GM12878 (cell line): ENCODE data around the gene HNRNPA1. TPM values are rescaled to one million over a fixed set of nuclear protein-coding genes. Genes with fewer than 3 reads are reported as not detected.

Experiments
- ATAC-seq: fragments of 200-7000 bp; cut with Tn5 transposase; 3 replicates; pipeline ENCODE4 v1.9.1; 2020; ENCODE audit warnings: mild to moderate bottlenecking, moderate library complexity
- BruUV-seq: library from RNA; stranded (reverse); fragments of 400-500 nt; replicated peaks from 2 replicates; lab custom pipeline; 2021; lab: Mats Ljungman, UMichigan
- CTCF ChIA-PET: fragments of 300-600 bp; sonication (Branson Sonifier 250); formaldehyde crosslinking; extraction: SDS; loops from one replicate; lab custom pipeline; 2021; ENCODE audit warnings: inconsistent platforms; lab: Yijun Ruan, JAX
- POLR2A ChIA-PET: fragments of 350-600 bp; formaldehyde crosslinking; extraction: SDS; loops from one replicate; lab custom pipeline; 2021; ENCODE audit warnings: inconsistent platforms; lab: Charles Lee
- RAD21 ChIA-PET: fragments of 300-600 bp; sonication (Branson Sonifier 250); formaldehyde crosslinking; loops from one replicate; lab custom pipeline; 2023; ENCODE audit warnings: antibody characterized with exemption; ENCODE audit not compliant: unreplicated experiment; lab: Charles Lee
- SMC1A ChIA-PET: fragments of 300-600 bp; sonication (Branson Sonifier 250); formaldehyde crosslinking; loops from one replicate; lab custom pipeline; 2023; ENCODE audit not compliant: unreplicated experiment, uncharacterized antibody; lab: Charles Lee
- DNase-seq: peaks from one replicate; pipeline ENCODE4 v3.0.0-alpha.2; 2011; ENCODE audit warnings: low read depth, low spot score
- FAIRE-seq: peaks from 3 replicates; lab custom pipeline; 2011; peaks lifted over from hg19 to GRCh38; lab: Jason Lieb, UNC
- H2AFZ ChIP-seq: 2 replicates; pipeline ENCODE4 v1.6.0; 2011; ENCODE audit warnings: low read depth, low read length, control low read depth; ENCODE audit not compliant: control insufficient read depth
- H3K27ac ChIP-seq: 2 replicates; pipeline ENCODE4 v1.5.1; 2011; ENCODE audit warnings: control low read depth; ENCODE audit not compliant: control insufficient read depth, insufficient read depth
- H3K27me3 ChIP-seq, 2 experiments: replicated peaks in 1 of 2; 2 replicates each; pipeline versions ENCODE4 v1.6.0 to v1.6.1; 2011; ENCODE audit warnings: low read length in 1 of 2; ENCODE audit not compliant: control insufficient read depth in 2 of 2, insufficient read depth in 2 of 2
- H3K36me3 ChIP-seq, 2 experiments: 2 replicates each; pipeline ENCODE4 v1.5.1; 2011; ENCODE audit warnings: low read length in 1 of 2; ENCODE audit not compliant: control insufficient read depth in 2 of 2, insufficient read depth in 2 of 2
- H3K4me1 ChIP-seq: 2 replicates; pipeline ENCODE4 v1.6.1; 2011; ENCODE audit warnings: mild to moderate bottlenecking, low read length, moderate library complexity, mixed read lengths; ENCODE audit not compliant: control insufficient read depth, insufficient read depth
- H3K4me2 ChIP-seq: 2 replicates; pipeline ENCODE4 v1.6.0; 2011; ENCODE audit warnings: control low read depth; ENCODE audit not compliant: control insufficient read depth, insufficient read depth
- H3K4me3 ChIP-seq: fragments of 200-600 bp; sonication (generic); 2 replicates; pipeline ENCODE4 v1.5.1; 2016
- H3K79me2 ChIP-seq: 2 replicates; pipeline ENCODE4 v1.6.0; 2011; ENCODE audit warnings: low read length; ENCODE audit not compliant: control insufficient read depth, insufficient read depth
- H3K9ac ChIP-seq: 2 replicates; pipeline ENCODE4 v1.8.0; 2011; ENCODE audit warnings: low read length, control low read depth, mixed read lengths; ENCODE audit not compliant: control insufficient read depth, insufficient read depth
- H3K9me3 ChIP-seq: replicated peaks from 3 replicates; pipeline ENCODE4 v1.5.1; 2011; ENCODE audit warnings: mild to moderate bottlenecking, low read length; ENCODE audit not compliant: control insufficient read depth, insufficient read depth
- H4K20me1 ChIP-seq: 2 replicates; pipeline ENCODE4 v1.6.0; 2011; ENCODE audit not compliant: control insufficient read depth, insufficient read depth
- ATF2 ChIP-seq: IDR thresholded peaks from 2 replicates; pipeline ENCODE4 v1.6.1; 2012; ENCODE audit warnings: low read length, inconsistent platforms
- E2F8 ChIP-seq: fragments of 450-650 bp; IDR thresholded peaks from 2 replicates; pipeline ENCODE4 v1.6.1; 2018; ENCODE audit warnings: mild to moderate bottlenecking, low read depth, moderate library complexity; ENCODE audit not compliant: partially characterized antibody
- EED ChIP-seq: sonication (generic); IDR thresholded peaks from 2 replicates; pipeline ENCODE4 v1.6.1; 2016; ENCODE audit warnings: antibody characterized with exemption, low read depth
- IRF3 ChIP-seq: fragments of 450-650 bp; IDR thresholded peaks from 2 replicates; pipeline ENCODE4 v1.6.1; 2014; ENCODE audit warnings: mild to moderate bottlenecking
- NKRF ChIP-seq: fragments of 450-650 bp; conservative IDR thresholded peaks from 2 replicates; pipeline ENCODE4 v1.6.1; 2017; ENCODE audit warnings: mild to moderate bottlenecking, moderate library complexity
- STAT1 ChIP-seq: fragments of 450-650 bp; conservative IDR thresholded peaks from 2 replicates; pipeline ENCODE4 v1.6.1; 2014; ENCODE audit warnings: antibody characterized with exemption, mild to moderate bottlenecking
- SUZ12 ChIP-seq: fragments of 200-600 bp; sonication (generic); IDR thresholded peaks from one replicate; pipeline ENCODE4 v1.6.1; 2018; ENCODE audit warnings: antibody characterized with exemption, mild to moderate bottlenecking; ENCODE audit not compliant: unreplicated experiment
- WGBS: methylation state at CpG from one replicate; pipeline ENCODE4 v1.1.6; 2016; ENCODE audit warnings: low lambda C conversion rate; ENCODE audit not compliant: insufficient replicate concordance, insufficient coverage; ENCODE audit errors: missing lambda C conversion rate; 5-methylcytosine and 5-hydroxymethylcytosine counted together
- in situ Hi-C: fragments of 300-500 bp; cut with MboI; formaldehyde crosslinking; loops from 9 replicates; pipeline ENCODE4 v1.14.3; 2018; ENCODE audit warnings: mixed read lengths
- intact Hi-C: fragments of 100-400 bp; cut with micrococcal nuclease; formaldehyde crosslinking; loops from one replicate; pipeline ENCODE4 v1.14.2; 2022; ENCODE audit not compliant: unreplicated experiment
- polyA plus RNA-seq, 11 experiments: library from polyadenylated mRNA; depleted of rRNA in 4 of 11; unstranded in 6 of 11; stranded (reverse) in 5 of 11; fragments of >200 nt; fragmentation: Nextera tagmentation in 4 of 11; fragmentation: Illumina TruSeq in 1 of 11; extraction: Ambion mirVana in 4 of 11; extraction: Trizol in 1 of 11; gene quantifications; 1 replicate in 1 of 11; 2 replicates in 10 of 11; pipeline versions ENCODE4 v1.2.1 to v1.2.3, GENCODE V29; 2011 to 2016; ENCODE audit warnings: inconsistent platforms in 2 of 11, missing spikeins in 2 of 11, low read depth in 1 of 11
- total RNA-seq, 4 experiments: library from RNA; depleted of rRNA in 3 of 4; stranded (reverse); fragments of >200 nt in 3 of 4; fragmentation: Illumina TruSeq in 1 of 4; extraction: Trizol in 1 of 4; gene quantifications; 2 replicates each; pipeline versions ENCODE4 v1.2.1 to v1.2.3, GENCODE V29; 2013 to 2021

The HNRNPA1 gene
- total and polyA plus RNA-seq, 10 of the 15 experiments (the other 5 are each of a cell fraction or from before 2014, with no cell fraction given) = 630 to 2,342 (median 1,407) TPM

- no peak for ATAC-seq
- in situ Hi-C loops (no loop called here), intact Hi-C loops (no loop called here)
- ChIA-PET POLR2A (interaction anchor here (1.1 to 1.4 kb wide), 2 partner anchors 9 to 76 kb away, joined by 3 to 7 read pairs; partner anchors contain the start of gene COPZ1), SMC1A (interaction anchor here (1.1 to 1.6 kb wide), 2 partner anchors 9 to 21 kb away, joined by 3 to 4 read pairs; no protein-coding TSS in a partner anchor), CTCF (interaction anchor here (0.8 to 2.0 kb wide), 4 partner anchors 10 to 31 kb away, joined by 3 to 11 read pairs (median 5); partner anchors contain the start of gene CBX5), RAD21 (interaction anchor here (1.2 to 1.3 kb wide), 2 partner anchors 48 to 75 kb away, joined by 3 to 5 read pairs; partner anchors contain the start of gene COPZ1)
- Histone ChIP-seq H3K79me2 (peaks cover 3% of the 10 kb centered on the region), H3K9ac (no peak overlapping the region), H3K9me3 (no peaks in the 10 kb centered on the region), H4K20me1 (no peaks in the 10 kb centered on the region), H3K36me3 (peaks cover 1 to 19% of the 10 kb centered on the region in 2 experiments; a peak in 2 of 4 replicates), H3K4me2 (no peak overlapping the region), H3K27me3 (no peaks in the 10 kb centered on the region), H3K27ac (no peak overlapping the region), H2AFZ (no peak overlapping the region), H3K4me1 (no peaks in the 10 kb centered on the region), H3K4me3 (no peak overlapping the region)
- no peak for DNase-seq
- TF ChIP-seq NKRF (no peak), EED (no peak), IRF3 (no peak), STAT1 (no peak), E2F8 (no peak), SUZ12 (no peak), ATF2 (no peak)
- FAIRE-seq = no peak
- BruUV-seq = no TSS peak
- 98% methylated on average over 5 of the region's 5 CpGs for WGBS
Observed at GRCh38 chr12:54249489-54249888, 31.0 kb upstream of the HNRNPA1 start.
